ENCODE data around the gene BCAS4.
"Not testable (repeated sequence)": the region's sequence is repeated elsewhere in the genome, so short reads cannot be mapped to it uniquely, and the experiment has no call there.

The BCAS4 gene

GRCh38 chr20:50790651-50791277 is 4.1 kb upstream of the BCAS4 start:
- peaks cover 27% of the 10 kb centered on the region for H3K4me1 ChIP-seq (ENCODE audit: control insufficient read depth, insufficient read depth, low read length)
- H3K4me3 ChIP-seq (ENCODE audit: low read length): peak overlapping the region; percentile 63
- peak overlapping the region; percentile 93 for H3K9ac ChIP-seq (ENCODE audit: low read length)

DNA sequence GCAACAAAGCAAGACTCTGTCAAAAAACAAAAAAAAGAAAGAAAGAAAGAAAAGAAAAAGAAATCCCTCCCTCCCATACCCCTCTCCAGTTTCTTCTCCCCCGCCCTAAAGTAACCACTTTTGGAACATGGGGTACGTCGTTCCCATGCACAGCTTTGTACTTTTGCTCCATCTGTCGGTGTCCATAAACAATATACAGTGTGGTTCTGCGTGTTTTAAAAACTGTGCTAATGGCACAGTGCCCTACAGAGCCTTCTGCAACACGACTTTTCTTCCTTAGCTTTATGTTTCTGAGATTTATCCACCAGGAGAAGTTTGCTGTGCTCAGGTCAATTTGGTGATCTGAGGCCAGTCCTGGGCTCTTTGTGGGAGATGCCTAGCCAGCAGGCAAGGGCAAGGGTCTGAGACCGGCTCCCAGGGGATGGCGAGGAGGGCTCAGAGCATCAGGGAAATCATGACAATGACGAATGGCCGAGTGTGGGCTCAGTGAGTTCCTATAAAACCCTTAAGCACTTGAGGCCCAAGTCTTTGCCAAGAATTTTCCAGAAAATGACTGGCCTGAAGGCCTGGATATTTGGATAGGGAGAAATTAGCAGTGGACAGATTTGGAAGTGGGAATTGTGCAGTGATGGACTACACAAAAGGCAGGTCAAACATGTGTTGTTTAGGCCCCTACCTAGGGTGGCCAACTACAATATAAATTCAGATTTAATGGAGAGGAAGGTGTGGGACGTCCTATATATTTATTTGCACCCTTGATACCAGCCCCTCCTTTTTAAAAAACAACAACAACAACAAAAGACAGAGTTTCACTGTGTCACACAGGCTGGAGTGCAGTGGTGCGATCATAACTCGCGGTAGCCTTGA is 1.9 kb upstream of the BCAS4 start:
- peaks cover 27% of the 10 kb centered on the region for H3K4me1 ChIP-seq (ENCODE audit: control insufficient read depth, insufficient read depth, low read length)
- no peaks in the 10 kb centered on the region for H3K27me3 ChIP-seq (replicated peaks; ENCODE audit: control insufficient read depth, insufficient read depth, low read length)
- no peaks in the 10 kb centered on the region for H3K9me3 ChIP-seq (ENCODE audit: control insufficient read depth, low read length)
- no peak overlapping the region for H3K9ac ChIP-seq (ENCODE audit: low read length)
- no peak overlapping the region for H3K4me3 ChIP-seq (ENCODE audit: low read length)
- no peak for DNase-seq (ENCODE audit: low read depth)
- H3K36me3 ChIP-seq (ENCODE audit: control insufficient read depth, insufficient read depth, low read length, severe bottlenecking): no peaks in the 10 kb centered on the region

More at GRCh38 chr20:50790651-50791277, 4.1 kb upstream of the BCAS4 start:
- Histone ChIP-seq H3K9me3 (ENCODE audit: control insufficient read depth, low read length) (no peaks in the 10 kb centered on the region), H3K27me3 (replicated peaks; ENCODE audit: control insufficient read depth, insufficient read depth, low read length) (no peaks in the 10 kb centered on the region), H3K36me3 (ENCODE audit: control insufficient read depth, insufficient read depth, low read length, severe bottlenecking) (no peaks in the 10 kb centered on the region)
- peak; percentile 96 for DNase-seq (ENCODE audit: low read depth)

- peak; percentile 40 for DNase-seq (ENCODE audit: low read depth)
- H3K9me3 ChIP-seq (ENCODE audit: control insufficient read depth, low read length); H3K9ac ChIP-seq (ENCODE audit: low read length); H3K36me3 ChIP-seq (ENCODE audit: control insufficient read depth, insufficient read depth, low read length, severe bottlenecking); H3K4me3 ChIP-seq (ENCODE audit: low read length); H3K27me3 ChIP-seq (replicated peaks; ENCODE audit: control insufficient read depth, insufficient read depth, low read length): not testable (repeated sequence)
- peaks cover 21% of the 10 kb centered on the region for H3K4me1 ChIP-seq (ENCODE audit: control insufficient read depth, insufficient read depth, low read length)
These were observed 1.3 kb upstream of the BCAS4 start for GRCh38 chr20:50793575-50794016.

GRCh38 chr20:50794181-50794845 is 548 bp upstream of the BCAS4 start:
- no peaks in the 10 kb centered on the region for H3K9me3 ChIP-seq (ENCODE audit: control insufficient read depth, low read length)
- peak overlapping the region; percentile 34 for H3K9ac ChIP-seq (ENCODE audit: low read length)
- H3K36me3 ChIP-seq (ENCODE audit: control insufficient read depth, insufficient read depth, low read length, severe bottlenecking): no peaks in the 10 kb centered on the region
- H3K27me3 ChIP-seq (replicated peaks; ENCODE audit: control insufficient read depth, insufficient read depth, low read length): no peaks in the 10 kb centered on the region
- H3K4me1 ChIP-seq (ENCODE audit: control insufficient read depth, insufficient read depth, low read length): peaks cover 16% of the 10 kb centered on the region
- peak overlapping the region; percentile 88 for H3K4me3 ChIP-seq (ENCODE audit: low read length)
- DNase-seq (ENCODE audit: low read depth): no peak

GRCh38 chr20:50797142-50797541 is 2.3 kb downstream of the BCAS4 start:
- no peak for DNase-seq (ENCODE audit: low read depth)
- Histone ChIP-seq H3K27me3 (replicated peaks; ENCODE audit: control insufficient read depth, insufficient read depth, low read length) (no peaks in the 10 kb centered on the region), H3K4me3 (ENCODE audit: low read length) (no peak overlapping the region), H3K4me1 (ENCODE audit: control insufficient read depth, insufficient read depth, low read length) (peaks cover 2% of the 10 kb centered on the region), H3K9me3 (ENCODE audit: control insufficient read depth, low read length) (no peaks in the 10 kb centered on the region), H3K9ac (ENCODE audit: low read length) (no peak overlapping the region), H3K36me3 (ENCODE audit: control insufficient read depth, insufficient read depth, low read length, severe bottlenecking) (no peaks in the 10 kb centered on the region)

GRCh38 chr20:50798650-50799049 is 3.8 kb downstream of the BCAS4 start:
- H3K9me3 ChIP-seq (ENCODE audit: control insufficient read depth, low read length): no peaks in the 10 kb centered on the region
- no peak overlapping the region for H3K9ac ChIP-seq (ENCODE audit: low read length)
- no peak for DNase-seq (ENCODE audit: low read depth)
- no peaks in the 10 kb centered on the region for H3K36me3 ChIP-seq (ENCODE audit: control insufficient read depth, insufficient read depth, low read length, severe bottlenecking)
- peaks cover 2% of the 10 kb centered on the region for H3K4me1 ChIP-seq (ENCODE audit: control insufficient read depth, insufficient read depth, low read length)
- no peaks in the 10 kb centered on the region for H3K27me3 ChIP-seq (replicated peaks; ENCODE audit: control insufficient read depth, insufficient read depth, low read length)
- H3K4me3 ChIP-seq (ENCODE audit: low read length): no peak overlapping the region

DNA sequence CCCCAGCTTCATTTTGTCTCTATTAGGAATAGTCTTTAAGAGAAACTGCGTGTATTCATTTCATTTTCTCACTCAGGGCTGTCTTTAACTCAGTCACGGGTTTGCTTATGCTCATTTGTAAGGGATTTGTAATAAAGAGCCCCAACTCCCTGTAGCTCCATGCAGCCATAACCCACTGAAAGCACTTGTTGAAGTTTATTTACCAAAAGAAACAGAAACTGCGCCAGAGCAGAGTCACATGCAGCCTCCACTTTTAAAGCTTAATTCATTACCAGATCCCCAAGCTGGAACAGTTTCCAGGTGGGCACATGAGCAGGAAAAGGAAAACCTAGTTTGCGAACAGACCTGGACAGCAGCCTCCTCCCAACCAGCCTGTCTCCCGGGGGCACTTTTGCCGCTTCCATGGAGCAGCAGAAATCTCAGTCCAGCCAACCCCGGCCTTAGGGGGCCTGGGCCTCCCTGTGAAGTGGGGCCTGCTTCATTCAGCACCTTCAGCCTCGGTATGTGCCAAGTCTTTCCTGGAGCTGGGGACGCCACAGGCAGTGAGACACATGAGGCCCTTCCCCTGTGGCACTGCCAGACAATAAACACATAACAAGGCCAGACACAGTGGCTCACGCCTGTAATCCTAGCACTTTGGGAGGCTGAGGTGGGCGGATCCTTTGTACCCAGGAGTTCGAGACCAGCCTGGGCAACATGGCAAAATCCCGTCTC is 4.5 kb downstream of the BCAS4 start:
- Histone ChIP-seq H3K4me1 (ENCODE audit: control insufficient read depth, insufficient read depth, low read length) (peaks cover 2% of the 10 kb centered on the region), H3K9me3 (ENCODE audit: control insufficient read depth, low read length) (no peaks in the 10 kb centered on the region), H3K4me3 (ENCODE audit: low read length) (no peak overlapping the region), H3K27me3 (replicated peaks; ENCODE audit: control insufficient read depth, insufficient read depth, low read length) (no peaks in the 10 kb centered on the region), H3K9ac (ENCODE audit: low read length) (no peak overlapping the region), H3K36me3 (ENCODE audit: control insufficient read depth, insufficient read depth, low read length, severe bottlenecking) (no peaks in the 10 kb centered on the region)
- no peak for DNase-seq (ENCODE audit: low read depth)

DNA sequence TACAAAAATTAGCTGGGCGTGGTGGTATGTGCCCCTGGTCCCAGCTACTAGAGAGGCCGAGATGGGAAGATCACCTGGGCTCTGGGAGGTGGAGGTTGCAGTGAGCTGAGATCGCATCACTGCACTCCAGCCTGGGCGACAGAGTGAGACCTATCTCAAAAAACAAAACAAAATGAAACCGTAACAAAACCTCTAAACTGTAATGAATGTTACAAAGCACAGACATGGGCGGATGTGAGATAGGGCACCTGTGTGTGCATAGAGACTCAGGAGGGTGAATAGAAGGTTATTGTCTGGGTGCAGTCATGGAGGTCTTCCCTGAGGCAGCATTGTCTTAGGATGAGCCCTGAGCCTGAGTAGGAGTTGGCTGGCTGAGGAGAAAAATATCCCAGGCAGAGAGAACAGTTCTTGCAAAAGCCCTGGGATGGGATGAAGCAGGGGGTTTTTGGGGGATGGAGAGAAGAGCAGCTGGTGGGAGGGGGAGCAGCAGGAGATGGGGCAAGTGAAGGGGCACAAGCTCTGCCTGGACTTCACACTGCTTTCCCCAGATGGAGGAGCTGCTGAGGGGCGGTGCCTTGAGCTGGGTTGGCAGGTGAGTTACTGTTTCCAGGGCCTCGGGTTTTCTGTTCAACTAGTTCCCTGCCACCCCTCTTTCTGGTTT is 5.2 kb downstream of the BCAS4 start:
- Histone ChIP-seq H3K4me3 (ENCODE audit: low read length) (no peak overlapping the region), H3K36me3 (ENCODE audit: control insufficient read depth, insufficient read depth, low read length, severe bottlenecking) (no peaks in the 10 kb centered on the region), H3K9me3 (ENCODE audit: control insufficient read depth, low read length) (no peaks in the 10 kb centered on the region), H3K9ac (ENCODE audit: low read length) (no peak overlapping the region), H3K27me3 (replicated peaks; ENCODE audit: control insufficient read depth, insufficient read depth, low read length) (no peaks in the 10 kb centered on the region), H3K4me1 (ENCODE audit: control insufficient read depth, insufficient read depth, low read length) (peaks cover 2% of the 10 kb centered on the region)
- no peak for DNase-seq (ENCODE audit: low read depth)

GRCh38 chr20:50800986-50801746 is 6.3 kb downstream of the BCAS4 start:
- not testable (repeated sequence) for H3K27me3 ChIP-seq (replicated peaks; ENCODE audit: control insufficient read depth, insufficient read depth, low read length); H3K9ac ChIP-seq (ENCODE audit: low read length); H3K4me1 ChIP-seq (ENCODE audit: control insufficient read depth, insufficient read depth, low read length); H3K4me3 ChIP-seq (ENCODE audit: low read length); H3K9me3 ChIP-seq (ENCODE audit: control insufficient read depth, low read length); H3K36me3 ChIP-seq (ENCODE audit: control insufficient read depth, insufficient read depth, low read length, severe bottlenecking); DNase-seq (ENCODE audit: low read depth)

DNA sequence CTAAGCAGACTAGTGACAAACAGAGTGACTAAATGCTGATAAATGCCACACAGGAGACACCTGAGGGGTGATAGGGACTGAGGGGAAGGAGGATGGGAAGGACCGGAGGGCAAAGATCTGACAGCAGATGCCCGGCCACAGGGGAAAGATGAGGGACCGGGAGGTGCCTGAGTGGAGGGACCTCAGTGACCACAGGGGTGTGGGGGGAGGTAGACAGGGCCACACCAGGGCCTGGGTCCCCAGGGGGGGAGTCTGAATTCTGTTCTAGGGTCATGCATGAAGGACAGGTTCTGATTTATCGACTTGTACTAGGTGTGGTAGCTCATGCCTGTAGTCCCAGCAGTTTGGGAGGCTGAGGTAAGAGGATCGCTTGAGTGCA is 6.9 kb downstream of the BCAS4 start:
- Histone ChIP-seq H3K27me3 (replicated peaks; ENCODE audit: control insufficient read depth, insufficient read depth, low read length) (no peaks in the 10 kb centered on the region), H3K36me3 (ENCODE audit: control insufficient read depth, insufficient read depth, low read length, severe bottlenecking) (no peaks in the 10 kb centered on the region), H3K9ac (ENCODE audit: low read length) (no peak overlapping the region), H3K4me3 (ENCODE audit: low read length) (no peak overlapping the region), H3K4me1 (ENCODE audit: control insufficient read depth, insufficient read depth, low read length) (no peaks in the 10 kb centered on the region), H3K9me3 (ENCODE audit: control insufficient read depth, low read length) (no peaks in the 10 kb centered on the region)
- DNase-seq (ENCODE audit: low read depth): no peak

All from adipocyte (in vitro differentiated cells).